Sigmoid colon (tissue), 4 donors: Measurements from ENCODE around the gene ATRNL1.

Source experiments
- EP300 ChIP-seq, 4 donors: sonication (generic); formaldehyde crosslinking; IDR thresholded peaks; one replicate each; pipeline ENCODE4 v1.6.1; 2017; ENCODE audit warnings: antibody characterized with exemption in 4 of 4
- POLR2AphosphoS5 ChIP-seq, 4 donors: sonication (generic); formaldehyde crosslinking; IDR thresholded peaks; one replicate each; pipeline ENCODE4 v1.6.1; 2017; ENCODE audit warnings: antibody characterized with exemption in 4 of 4
- TF ChIP-seq, protein P1 (sequence below), 4 experiments: fragments of 450-650 bp in 3 of 4; fragments of 200-600 bp in 1 of 4; IDR thresholded peaks; one replicate each; pipeline ENCODE4 v1.5.1; 2016 to 2019; ENCODE audit warnings: antibody characterized with exemption in 4 of 4, mild to moderate bottlenecking in 3 of 4, moderate library complexity in 2 of 4

GRCh38 chr10:115044891-115045290 is 48.3 kb upstream of the ATRNL1 start:
- TF ChIP-seq POLR2AphosphoS5 (IDR thresholded peaks at IDR 0.05): no peak
- TF ChIP-seq, protein P1, sequence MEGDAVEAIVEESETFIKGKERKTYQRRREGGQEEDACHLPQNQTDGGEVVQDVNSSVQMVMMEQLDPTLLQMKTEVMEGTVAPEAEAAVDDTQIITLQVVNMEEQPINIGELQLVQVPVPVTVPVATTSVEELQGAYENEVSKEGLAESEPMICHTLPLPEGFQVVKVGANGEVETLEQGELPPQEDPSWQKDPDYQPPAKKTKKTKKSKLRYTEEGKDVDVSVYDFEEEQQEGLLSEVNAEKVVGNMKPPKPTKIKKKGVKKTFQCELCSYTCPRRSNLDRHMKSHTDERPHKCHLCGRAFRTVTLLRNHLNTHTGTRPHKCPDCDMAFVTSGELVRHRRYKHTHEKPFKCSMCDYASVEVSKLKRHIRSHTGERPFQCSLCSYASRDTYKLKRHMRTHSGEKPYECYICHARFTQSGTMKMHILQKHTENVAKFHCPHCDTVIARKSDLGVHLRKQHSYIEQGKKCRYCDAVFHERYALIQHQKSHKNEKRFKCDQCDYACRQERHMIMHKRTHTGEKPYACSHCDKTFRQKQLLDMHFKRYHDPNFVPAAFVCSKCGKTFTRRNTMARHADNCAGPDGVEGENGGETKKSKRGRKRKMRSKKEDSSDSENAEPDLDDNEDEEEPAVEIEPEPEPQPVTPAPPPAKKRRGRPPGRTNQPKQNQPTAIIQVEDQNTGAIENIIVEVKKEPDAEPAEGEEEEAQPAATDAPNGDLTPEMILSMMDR (IDR thresholded peaks at IDR 0.05): no peak
- no peak for TF ChIP-seq EP300 (IDR thresholded peaks at IDR 0.05)
